ENCODE results near the gene DEPP1.

DNA sequence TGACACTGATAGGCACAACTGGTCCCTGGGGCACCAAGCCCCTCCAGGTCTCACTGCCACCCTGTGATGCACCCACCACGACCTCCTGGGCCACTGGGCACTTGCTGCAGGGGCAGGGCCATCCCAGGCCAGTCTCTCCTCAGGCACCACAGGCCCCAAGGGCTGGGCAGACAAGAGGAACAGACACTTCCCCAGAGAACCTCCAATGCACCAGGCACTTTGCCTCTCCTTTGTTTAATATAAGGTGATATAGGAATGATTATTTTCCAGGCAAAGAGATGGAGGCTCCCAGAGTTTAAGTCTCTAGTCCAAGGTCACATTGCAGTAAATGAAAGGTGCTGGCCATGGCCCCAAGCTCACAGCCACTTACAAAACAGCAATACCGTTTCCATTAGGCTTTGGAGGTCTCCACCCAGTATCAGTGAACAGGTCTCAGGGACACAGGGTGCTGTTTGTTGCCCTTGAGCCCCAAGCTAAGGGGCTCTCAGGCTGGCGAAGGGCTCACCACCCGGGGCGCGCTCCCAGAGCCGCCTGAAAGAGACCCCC is 4.5 kb downstream of the DEPP1 start:
- TF ChIP-seq RAD21 (IDR thresholded peaks at IDR 0.05; ENCODE audit: insufficient read depth, low read depth, low read length) (no peak), CTCF (IDR thresholded peaks at IDR 0.05 in 2 of 3, conservative IDR thresholded peaks at IDR 0.05 in 1 of 3; ENCODE audit: control insufficient read depth in 2 of 3, extremely low read depth in 1 of 3, insufficient read depth in 1 of 3, low read depth in 3 of 3, low read length in 3 of 3) (no peak), ZZZ3 (IDR thresholded peaks at IDR 0.05; ENCODE audit: control insufficient read depth, insufficient read length, low read depth) (no peak), NKRF (conservative IDR thresholded peaks at IDR 0.05) (no peak), IRF4 (IDR thresholded peaks at IDR 0.05; ENCODE audit: low read depth, low read length) (no peak), FOS (IDR thresholded peaks at IDR 0.05; ENCODE audit: borderline replicate concordance, extremely low read depth, insufficient read length) (no peak)
- TF ChIP-seq, protein P1, sequence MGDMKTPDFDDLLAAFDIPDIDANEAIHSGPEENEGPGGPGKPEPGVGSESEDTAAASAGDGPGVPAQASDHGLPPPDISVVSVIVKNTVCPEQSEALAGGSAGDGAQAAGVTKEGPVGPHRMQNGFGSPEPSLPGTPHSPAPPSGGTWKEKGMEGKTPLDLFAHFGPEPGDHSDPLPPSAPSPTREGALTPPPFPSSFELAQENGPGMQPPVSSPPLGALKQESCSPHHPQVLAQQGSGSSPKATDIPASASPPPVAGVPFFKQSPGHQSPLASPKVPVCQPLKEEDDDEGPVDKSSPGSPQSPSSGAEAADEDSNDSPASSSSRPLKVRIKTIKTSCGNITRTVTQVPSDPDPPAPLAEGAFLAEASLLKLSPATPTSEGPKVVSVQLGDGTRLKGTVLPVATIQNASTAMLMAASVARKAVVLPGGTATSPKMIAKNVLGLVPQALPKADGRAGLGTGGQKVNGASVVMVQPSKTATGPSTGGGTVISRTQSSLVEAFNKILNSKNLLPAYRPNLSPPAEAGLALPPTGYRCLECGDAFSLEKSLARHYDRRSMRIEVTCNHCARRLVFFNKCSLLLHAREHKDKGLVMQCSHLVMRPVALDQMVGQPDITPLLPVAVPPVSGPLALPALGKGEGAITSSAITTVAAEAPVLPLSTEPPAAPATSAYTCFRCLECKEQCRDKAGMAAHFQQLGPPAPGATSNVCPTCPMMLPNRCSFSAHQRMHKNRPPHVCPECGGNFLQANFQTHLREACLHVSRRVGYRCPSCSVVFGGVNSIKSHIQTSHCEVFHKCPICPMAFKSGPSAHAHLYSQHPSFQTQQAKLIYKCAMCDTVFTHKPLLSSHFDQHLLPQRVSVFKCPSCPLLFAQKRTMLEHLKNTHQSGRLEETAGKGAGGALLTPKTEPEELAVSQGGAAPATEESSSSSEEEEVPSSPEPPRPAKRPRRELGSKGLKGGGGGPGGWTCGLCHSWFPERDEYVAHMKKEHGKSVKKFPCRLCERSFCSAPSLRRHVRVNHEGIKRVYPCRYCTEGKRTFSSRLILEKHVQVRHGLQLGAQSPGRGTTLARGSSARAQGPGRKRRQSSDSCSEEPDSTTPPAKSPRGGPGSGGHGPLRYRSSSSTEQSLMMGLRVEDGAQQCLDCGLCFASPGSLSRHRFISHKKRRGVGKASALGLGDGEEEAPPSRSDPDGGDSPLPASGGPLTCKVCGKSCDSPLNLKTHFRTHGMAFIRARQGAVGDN (IDR thresholded peaks at IDR 0.05), result peak; percentile 27
